Small intestine (tissue), 7 donors: ENCODE results near the gene LLGL2. TPM values are rescaled to one million over a fixed set of nuclear protein-coding genes. Genes with fewer than 3 reads are reported as not detected.
A peak's percentile ranks its signal among the peaks of the same experiment; 100 is the strongest.

Experiments used
- DNase-seq, 2 donors: peaks; one replicate each; pipeline versions ENCODE4 v3.0.0 to v3.0.0-alpha.2; 2013
- FAIRE-seq: peaks from 2 replicates; lab custom pipeline; 2012; peaks lifted over from hg19 to GRCh38; lab: Jason Lieb, UNC
- H3K27ac ChIP-seq, 3 donors: one replicate each; pipeline ENCODE4 v1.5.1; 2013; ENCODE audit warnings: low read length in 2 of 3, mild to moderate bottlenecking in 2 of 3, control low read depth in 1 of 3, inconsistent platforms in 1 of 3, low read depth in 1 of 3, moderate library complexity in 1 of 3
- H3K27me3 ChIP-seq, 3 donors: one replicate each; pipeline ENCODE4 v1.6.1; 2013; ENCODE audit warnings: low read length in 3 of 3, inconsistent platforms in 1 of 3; ENCODE audit not compliant: control insufficient read depth in 3 of 3, insufficient read depth in 3 of 3
- H3K36me3 ChIP-seq, 3 donors: one replicate each; pipeline ENCODE4 v1.6.1; 2013; ENCODE audit warnings: low read length in 3 of 3, inconsistent platforms in 1 of 3, low read depth in 1 of 3, mild to moderate bottlenecking in 1 of 3, moderate library complexity in 1 of 3; ENCODE audit not compliant: control insufficient read depth in 3 of 3, insufficient read depth in 2 of 3
- H3K4me1 ChIP-seq, 3 donors: one replicate each; pipeline ENCODE4 v1.6.1; 2013; ENCODE audit warnings: low read length in 2 of 3, inconsistent platforms in 1 of 3, low read depth in 1 of 3, mild to moderate bottlenecking in 1 of 3, moderate library complexity in 1 of 3; ENCODE audit not compliant: control insufficient read depth in 3 of 3, insufficient read depth in 2 of 3
- H3K4me3 ChIP-seq, 3 donors: one replicate each; pipeline ENCODE4 v1.5.1; 2013; ENCODE audit warnings: low read length in 3 of 3, control low read depth in 1 of 3, inconsistent platforms in 1 of 3, low read depth in 1 of 3, mild to moderate bottlenecking in 1 of 3, moderate library complexity in 1 of 3
- H3K9me3 ChIP-seq, 2 donors: one replicate each; pipeline ENCODE4 v1.6.1; 2013; ENCODE audit warnings: low read depth in 1 of 2, low read length in 1 of 2; ENCODE audit not compliant: control insufficient read depth in 2 of 2, insufficient read depth in 1 of 2
- WGBS, 3 donors: extraction: QIAGEN DNeasy Blood & Tissue Kit; methylation state at CpG; one replicate each; pipeline ENCODE4 v1.1.7; 2013; 5-methylcytosine and 5-hydroxymethylcytosine counted together
- polyA plus RNA-seq, 4 donors: library from polyadenylated mRNA; stranded (reverse) in 3 of 4; unstranded in 1 of 4; fragments of 200-250 nt in 3 of 4; fragments of 120-200 nt in 1 of 4; gene quantifications; one replicate each; pipeline versions ENCODE4 v1.2.1 to v1.2.3, GENCODE V29; 2013
- donor health status: healthy with polysubstance abuse.
- donor health status: control.
- donor health status: control.
- donor health status: Bipolar disorder and iron deficiency.
- donor health status: healthy.

LLGL2 gene
- polyA plus RNA-seq, 4 donors = 140 to 365 (median 244) TPM

- H3K27me3 ChIP-seq = no peaks in the 10 kb centered on the region
- 76 to 89% (median 88%) methylated on average over 14 of the region's 14 CpGs for WGBS, 3 donors
- peaks cover 0 to 71% (median 2%) of the 10 kb centered on the region in 3 donors for H3K4me1 ChIP-seq
- no peaks in the 10 kb centered on the region for H3K9me3 ChIP-seq
- peaks cover 4 to 70% (median 4%) of the 10 kb centered on the region in 3 donors for H3K36me3 ChIP-seq
- FAIRE-seq (no peak), DNase-seq (no peak)
- H3K4me3 ChIP-seq = no peak overlapping the region
- peak overlapping the region in 1 of 3 donors; percentile 51 for H3K27ac ChIP-seq
These were observed 27.2 kb downstream of the LLGL2 start for GRCh38 chr17:75552425-75553294.

- peak overlapping the region in 1 of 3 donors; percentile 51 for H3K27ac ChIP-seq
These were observed 28.0 kb downstream of the LLGL2 start for GRCh38 chr17:75553295-75554110.

GRCh38 chr17:75555679-75556153 lies 30.2 kb downstream of the LLGL2 start:
- H3K27ac ChIP-seq = peak overlapping the region in 2 of 3 donors; percentile 7 to 29
- H3K4me1 ChIP-seq = peaks cover 0 to 55% (median 6%) of the 10 kb centered on the region in 3 donors
- H3K9me3 ChIP-seq = no peaks in the 10 kb centered on the region
- H3K27me3 ChIP-seq = no peaks in the 10 kb centered on the region
- FAIRE-seq = no peak
- H3K4me3 ChIP-seq = no peak overlapping the region
- 72 to 86% (median 73%) methylated on average over 21 of the region's 21 CpGs for WGBS, 3 donors
- DNase-seq = peak; percentile 58 to 67
- peaks cover 4 to 82% (median 8%) of the 10 kb centered on the region in 3 donors for H3K36me3 ChIP-seq

More at GRCh38 chr17:75553295-75554110, 28.0 kb downstream of the LLGL2 start:
- no peaks in the 10 kb centered on the region for H3K9me3 ChIP-seq
- FAIRE-seq (no peak), DNase-seq (no peak)
- H3K36me3 ChIP-seq = peaks cover 4 to 74% (median 4%) of the 10 kb centered on the region in 3 donors
- WGBS, 3 donors = 86 to 94% (median 86%) methylated on average over 8 of the region's 8 CpGs
- no peak overlapping the region for H3K4me3 ChIP-seq
- peaks cover 0 to 76% (median 6%) of the 10 kb centered on the region in 3 donors for H3K4me1 ChIP-seq
- H3K27me3 ChIP-seq = no peaks in the 10 kb centered on the region

- H3K27ac ChIP-seq = peak overlapping the region; percentile 72 to 86 (median 74)
These were observed 31.8 kb downstream of the LLGL2 start for GRCh38 chr17:75557075-75557851.

GRCh38 chr17:75557852-75558665 lies 32.6 kb downstream of the LLGL2 start:
- peaks cover 0 to 39% (median 6%) of the 10 kb centered on the region in 3 donors for H3K4me1 ChIP-seq
- 37 to 68% (median 39%) methylated on average over 17 to 18 of the region's 18 CpGs for WGBS, 3 donors
- peaks cover under 1 to 82% (median 10%) of the 10 kb centered on the region in 3 donors for H3K36me3 ChIP-seq
- H3K4me3 ChIP-seq = no peak overlapping the region
- peak overlapping the region; percentile 72 to 86 (median 74) for H3K27ac ChIP-seq
- H3K9me3 ChIP-seq = no peaks in the 10 kb centered on the region
- H3K27me3 ChIP-seq = no peaks in the 10 kb centered on the region
- FAIRE-seq (no peak), DNase-seq (no peak)

More at GRCh38 chr17:75557075-75557851, 31.8 kb downstream of the LLGL2 start:
- Histone ChIP-seq H3K36me3 (peaks cover 4 to 82% (median 8%) of the 10 kb centered on the region in 3 donors), H3K9me3 (no peaks in the 10 kb centered on the region), H3K4me3 (no peak overlapping the region), H3K4me1 (peaks cover 0 to 47% (median 6%) of the 10 kb centered on the region in 3 donors), H3K27me3 (no peaks in the 10 kb centered on the region)
- WGBS, 3 donors = 11 to 47% (median 26%) methylated on average over 15 of the region's 15 CpGs
- DNase-seq = peak; percentile 93
- no peak for FAIRE-seq

GRCh38 chr17:75558666-75559530 lies 33.4 kb downstream of the LLGL2 start:
- peaks cover 0 to 35% (median 6%) of the 10 kb centered on the region in 3 donors for H3K4me1 ChIP-seq
- no peaks in the 10 kb centered on the region for H3K9me3 ChIP-seq
- 76 to 79% (median 79%) methylated on average over 24 to 36 of the region's 38 CpGs for WGBS, 3 donors
- no peak overlapping the region for H3K4me3 ChIP-seq
- peaks cover 0 to 84% (median 18%) of the 10 kb centered on the region in 3 donors for H3K36me3 ChIP-seq
- FAIRE-seq = no peak
- no peak for DNase-seq
- H3K27me3 ChIP-seq = no peaks in the 10 kb centered on the region
- peak overlapping the region in 1 of 3 donors; percentile 74 for H3K27ac ChIP-seq
